Stomach (tissue), 9 donors: ENCODE data around the gene PARVG. TPM values are rescaled to one million over a fixed set of nuclear protein-coding genes. Genes with fewer than 3 reads are reported as not detected.

Experiments
- DNase-seq, 2 donors: peaks; one replicate each; pipeline versions ENCODE4 v3.0.0 to v3.0.0-alpha.2; 2013 to 2019
- H3K27ac ChIP-seq, 5 donors: fragments of 200-600 bp in 4 of 5; sonication (generic) in 4 of 5; one replicate each; pipeline ENCODE4 v1.5.1; 2013 to 2019; ENCODE audit warnings: mild to moderate bottlenecking in 1 of 5, moderate library complexity in 1 of 5
- H3K27me3 ChIP-seq, 3 donors: fragments of 200-600 bp; sonication (generic); one replicate each; pipeline ENCODE4 v1.5.1; 2017 to 2019; ENCODE audit warnings: mixed run types in 1 of 3
- H3K36me3 ChIP-seq, 4 donors: fragments of 200-600 bp; sonication (generic); 1 replicate in 3 of 4; 2 replicates in 1 of 4; pipeline ENCODE4 v1.5.1; 2016 to 2019
- H3K4me1 ChIP-seq, 4 donors: fragments of 200-600 bp; sonication (generic); one replicate each; pipeline ENCODE4 v1.5.1; 2016 to 2019
- H3K4me3 ChIP-seq, 4 donors: fragments of 200-600 bp; sonication (generic) in 3 of 4; one replicate each; pipeline ENCODE4 v1.5.1; 2016 to 2019; ENCODE audit warnings: mild to moderate bottlenecking in 1 of 4
- H3K9me3 ChIP-seq, 4 donors: fragments of 200-600 bp; sonication (generic); one replicate each; pipeline ENCODE4 v1.5.1; 2016 to 2019
- CTCF ChIP-seq, 7 experiments: fragments of 450-650 bp in 4 of 7; fragments of 200-600 bp in 3 of 7; sonication (generic) in 3 of 7; IDR thresholded peaks; one replicate each; pipeline ENCODE4 v1.5.1; 2016 to 2019; ENCODE audit warnings: antibody characterized with exemption in 7 of 7, control low read depth in 2 of 7, mild to moderate bottlenecking in 1 of 7
- EP300 ChIP-seq: sonication (generic); formaldehyde crosslinking; IDR thresholded peaks from one replicate; pipeline ENCODE4 v1.6.1; 2017; ENCODE audit warnings: antibody characterized with exemption
- POLR2A ChIP-seq, 4 donors: fragments of 450-650 bp; IDR thresholded peaks; one replicate each; pipeline ENCODE4 v1.6.1; 2016; ENCODE audit warnings: antibody characterized with exemption in 4 of 4, control low read depth in 2 of 4, mild to moderate bottlenecking in 1 of 4, moderate library complexity in 1 of 4
- POLR2AphosphoS5 ChIP-seq, 3 donors: sonication (generic); formaldehyde crosslinking; IDR thresholded peaks; one replicate each; pipeline ENCODE4 v1.6.1; 2016; ENCODE audit warnings: antibody characterized with exemption in 3 of 3
- WGBS, 5 donors: extraction: QIAGEN DNeasy Blood & Tissue Kit in 3 of 5; methylation state at CpG; one replicate each; pipeline versions ENCODE4 v1.1.5 to v1.1.7; 2013 to 2018; 5-methylcytosine and 5-hydroxymethylcytosine counted together
- intact Hi-C: fragments of 100-400 bp; cut with DNase I; formaldehyde crosslinking; loops from one replicate; pipeline ENCODE4 v1.15.1; 2023; ENCODE audit warnings: low total_unique reads
- polyA plus RNA-seq, 3 donors: library from polyadenylated mRNA; stranded (reverse); fragments of 200-250 nt; gene quantifications; one replicate each; pipeline ENCODE4 v1.2.3, GENCODE V29; 2013
- total RNA-seq, 5 donors: library from RNA; depleted of rRNA; stranded (reverse); fragments of >200 nt; gene quantifications; one replicate each; pipeline versions ENCODE4 v1.1.0 to v1.2.3, GENCODE V29; 2014 to 2016
- donor health status: healthy with polysubstance abuse.
- donor health status: Bipolar disorder and iron deficiency.
- donor health status: healthy.

Gene PARVG
- total and polyA plus RNA-seq, 8 donors, result 5.7 to 78.2 (median 16.7) TPM

- Histone ChIP-seq H3K27ac (no peak overlapping the region), H3K4me1 (no peaks in the 10 kb centered on the region), H3K4me3 (no peak overlapping the region), H3K36me3 (peaks cover 0 to 8% (median 4%) of the 10 kb centered on the region in 4 donors), H3K9me3 (no peaks in the 10 kb centered on the region), H3K27me3 (peaks cover 0 to 7% (median 0%) of the 10 kb centered on the region in 3 donors)
- 88 to 98% (median 93%) methylated on average over 8 of the region's 8 CpGs for WGBS, 5 donors
- intact Hi-C loops, result no loop called here
- DNase-seq, result no peak
- TF ChIP-seq POLR2AphosphoS5 (IDR thresholded peaks at IDR 0.05) (no peak), EP300 (no peak), POLR2A (IDR thresholded peaks at IDR 0.05) (no peak), CTCF (IDR thresholded peaks at IDR 0.05) (no peak)
These were observed 7.6 kb downstream of the PARVG start for GRCh38 chr22:44188316-44188715.

GRCh38 chr22:44188986-44189630, 8.4 kb downstream of the PARVG start:
- WGBS, 5 donors, result 89 to 93% (median 91%) methylated on average over 5 to 12 of the region's 12 CpGs
- intact Hi-C loops, result no loop called here
- H3K4me1 ChIP-seq, result no peaks in the 10 kb centered on the region
- no peak for DNase-seq
- peaks cover 0 to 8% (median 4%) of the 10 kb centered on the region in 4 donors for H3K36me3 ChIP-seq
- H3K27me3 ChIP-seq, result no peaks in the 10 kb centered on the region
- H3K9me3 ChIP-seq, result no peaks in the 10 kb centered on the region
- H3K4me3 ChIP-seq, result no peak overlapping the region
- no peak overlapping the region for H3K27ac ChIP-seq
- no peak for TF ChIP-seq POLR2A (IDR thresholded peaks at IDR 0.05)

- H3K4me3 ChIP-seq, result no peak overlapping the region
- H3K4me1 ChIP-seq, result no peaks in the 10 kb centered on the region
- H3K27ac ChIP-seq, result no peak overlapping the region
- intact Hi-C loops, result no loop called here
- H3K27me3 ChIP-seq, result peaks cover 0 to 7% (median 0%) of the 10 kb centered on the region in 3 donors
- H3K36me3 ChIP-seq, result peaks cover 0 to 8% (median 4%) of the 10 kb centered on the region in 4 donors
- 57 to 80% (median 72%) methylated on average over 11 to 12 of the region's 12 CpGs for WGBS, 5 donors
- H3K9me3 ChIP-seq, result no peaks in the 10 kb centered on the region
- TF ChIP-seq POLR2AphosphoS5 (IDR thresholded peaks at IDR 0.05) (no peak), EP300 (no peak), POLR2A (IDR thresholded peaks at IDR 0.05) (no peak), CTCF (IDR thresholded peaks at IDR 0.05) (no peak)
- no peak for DNase-seq
These were observed 9.8 kb downstream of the PARVG start for GRCh38 chr22:44190381-44190976.

- Histone ChIP-seq H3K36me3 (peaks cover 0 to 3% (median 2%) of the 10 kb centered on the region in 4 donors), H3K9me3 (no peaks in the 10 kb centered on the region), H3K27ac (no peak overlapping the region), H3K4me1 (no peaks in the 10 kb centered on the region), H3K27me3 (peaks cover 0 to 13% (median under 1%) of the 10 kb centered on the region in 3 donors), H3K4me3 (no peak overlapping the region)
- intact Hi-C loops, result no loop called here
- no peak for DNase-seq
- no peak for TF ChIP-seq EP300
- TF ChIP-seq POLR2AphosphoS5 (IDR thresholded peaks at IDR 0.05), result no peak
- no peak for TF ChIP-seq CTCF (IDR thresholded peaks at IDR 0.05)
- TF ChIP-seq POLR2A (IDR thresholded peaks at IDR 0.05), result no peak
- WGBS, 5 donors, result 54 to 73% (median 60%) methylated on average over 9 of the region's 9 CpGs
These were observed 10.3 kb downstream of the PARVG start for GRCh38 chr22:44191036-44191454.
